Thoracic aorta (tissue), 2 donors: ENCODE results near the gene MVK. TPM values are rescaled to one million over a fixed set of nuclear protein-coding genes. Genes with fewer than 3 reads are reported as not detected.

Experiments used
- ATAC-seq: fragments of 150-250 bp; one replicate; pipeline ENCODE4 v1.8.0; 2017; ENCODE audit warnings: low read depth; ENCODE audit not compliant: insufficient number of reproducible peaks, low FRiP score
- DNase-seq: peaks from one replicate; pipeline ENCODE4 v3.0.0-alpha.2; 2020; ENCODE audit warnings: low spot score
- H3K27ac ChIP-seq, 2 donors: fragments of 200-600 bp; sonication (generic); 1 replicate in 1 of 2; 2 replicates in 1 of 2; pipeline ENCODE4 v1.5.1; 2016; ENCODE audit warnings: mild to moderate bottlenecking in 2 of 2, moderate library complexity in 2 of 2
- H3K27me3 ChIP-seq: fragments of 200-600 bp; sonication (generic); replicated peaks from 2 replicates; pipeline ENCODE4 v1.6.0; 2016; ENCODE audit warnings: mild to moderate bottlenecking; ENCODE audit not compliant: insufficient read depth
- H3K36me3 ChIP-seq: fragments of 200-600 bp; sonication (generic); one replicate; pipeline ENCODE4 v1.5.1; 2016
- H3K4me1 ChIP-seq, 2 donors: fragments of 200-600 bp; sonication (generic); 1 replicate in 1 of 2; 2 replicates in 1 of 2; pipeline versions ENCODE4 v1.5.1 to v1.6.0; 2016; ENCODE audit warnings: low read depth in 2 of 2, mild to moderate bottlenecking in 1 of 2; ENCODE audit not compliant: control insufficient read depth in 1 of 2
- H3K4me3 ChIP-seq: fragments of 200-600 bp; sonication (generic); 2 replicates; pipeline ENCODE4 v1.5.1; 2016; ENCODE audit warnings: mild to moderate bottlenecking
- H3K9me3 ChIP-seq: fragments of 200-600 bp; sonication (generic); 2 replicates; pipeline ENCODE4 v1.5.1; 2016
- total RNA-seq, 2 donors: library from RNA; depleted of rRNA; stranded (reverse); fragments of >200 nt; gene quantifications; one replicate each; pipeline versions ENCODE4 v1.1.0 to v1.2.3, GENCODE V29; 2016
- TF ChIP-seq, protein P1 (sequence below): fragments of 200-600 bp; sonication (generic); IDR thresholded peaks from one replicate; pipeline ENCODE4 v1.5.1; 2019; ENCODE audit warnings: antibody characterized with exemption

Gene MVK
- total RNA-seq, 2 donors from 2014 or later = 4.7 to 19.0 TPM

DNA sequence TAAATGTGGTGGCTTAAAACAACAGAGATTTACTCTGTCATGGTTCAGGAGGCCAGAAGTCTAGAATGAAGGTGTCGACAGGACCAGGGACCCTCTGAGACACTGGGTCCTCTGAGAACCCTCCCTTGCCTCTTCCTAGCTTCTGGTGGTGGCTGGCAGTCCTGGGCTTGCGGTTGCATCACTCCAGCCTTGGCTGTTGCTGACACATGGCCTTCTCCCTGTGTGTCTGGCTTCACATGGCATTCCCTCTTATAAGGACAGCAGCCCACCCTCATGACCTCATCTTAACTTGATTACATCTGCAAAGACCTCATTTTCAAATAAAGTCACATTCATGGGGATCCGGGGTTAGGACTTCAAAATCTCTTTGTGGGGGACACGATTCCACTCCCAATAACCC, 36.9 kb downstream of the MVK start:
- TF ChIP-seq, protein P1, sequence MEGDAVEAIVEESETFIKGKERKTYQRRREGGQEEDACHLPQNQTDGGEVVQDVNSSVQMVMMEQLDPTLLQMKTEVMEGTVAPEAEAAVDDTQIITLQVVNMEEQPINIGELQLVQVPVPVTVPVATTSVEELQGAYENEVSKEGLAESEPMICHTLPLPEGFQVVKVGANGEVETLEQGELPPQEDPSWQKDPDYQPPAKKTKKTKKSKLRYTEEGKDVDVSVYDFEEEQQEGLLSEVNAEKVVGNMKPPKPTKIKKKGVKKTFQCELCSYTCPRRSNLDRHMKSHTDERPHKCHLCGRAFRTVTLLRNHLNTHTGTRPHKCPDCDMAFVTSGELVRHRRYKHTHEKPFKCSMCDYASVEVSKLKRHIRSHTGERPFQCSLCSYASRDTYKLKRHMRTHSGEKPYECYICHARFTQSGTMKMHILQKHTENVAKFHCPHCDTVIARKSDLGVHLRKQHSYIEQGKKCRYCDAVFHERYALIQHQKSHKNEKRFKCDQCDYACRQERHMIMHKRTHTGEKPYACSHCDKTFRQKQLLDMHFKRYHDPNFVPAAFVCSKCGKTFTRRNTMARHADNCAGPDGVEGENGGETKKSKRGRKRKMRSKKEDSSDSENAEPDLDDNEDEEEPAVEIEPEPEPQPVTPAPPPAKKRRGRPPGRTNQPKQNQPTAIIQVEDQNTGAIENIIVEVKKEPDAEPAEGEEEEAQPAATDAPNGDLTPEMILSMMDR = no peak
- no peak for ATAC-seq
- no peaks in the 10 kb centered on the region for H3K27me3 ChIP-seq

DNA sequence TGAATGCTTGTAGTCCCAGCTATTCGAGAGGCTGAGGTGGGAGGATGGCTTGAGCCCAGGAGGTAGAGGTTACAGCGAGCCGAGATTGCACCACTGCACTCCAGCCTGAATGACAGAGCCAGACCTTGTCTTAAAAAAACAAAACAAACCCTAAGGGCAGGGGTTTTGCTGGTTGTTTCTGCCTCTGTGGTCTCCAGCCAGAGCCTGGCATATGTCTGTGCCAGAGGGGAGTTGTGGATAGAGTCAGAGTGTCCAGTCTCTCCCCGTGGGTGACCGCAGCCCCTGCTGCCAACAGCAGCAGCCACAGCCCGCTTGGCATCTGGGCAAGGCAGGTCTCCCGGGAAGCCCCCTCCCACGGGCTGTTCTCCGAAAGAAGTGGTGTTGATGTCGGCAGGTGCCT, 37.6 kb downstream of the MVK start:
- H3K9me3 ChIP-seq = no peaks in the 10 kb centered on the region
- H3K4me1 ChIP-seq = peaks cover 0 to 7% of the 10 kb centered on the region in 2 donors
- no peaks in the 10 kb centered on the region for H3K36me3 ChIP-seq
- DNase-seq = no peak
- no peaks in the 10 kb centered on the region for H3K27me3 ChIP-seq
- ATAC-seq = no peak
- no peak overlapping the region for H3K4me3 ChIP-seq
- TF ChIP-seq, protein P1 = no peak
- no peak overlapping the region for H3K27ac ChIP-seq

More for the DNA sequence above, 36.9 kb downstream of the MVK start:
- Histone ChIP-seq H3K4me3 (no peak overlapping the region), H3K9me3 (no peaks in the 10 kb centered on the region), H3K4me1 (peaks cover 0 to 7% of the 10 kb centered on the region in 2 donors), H3K27ac (no peak overlapping the region), H3K36me3 (no peaks in the 10 kb centered on the region)
- no peak for DNase-seq

DNA sequence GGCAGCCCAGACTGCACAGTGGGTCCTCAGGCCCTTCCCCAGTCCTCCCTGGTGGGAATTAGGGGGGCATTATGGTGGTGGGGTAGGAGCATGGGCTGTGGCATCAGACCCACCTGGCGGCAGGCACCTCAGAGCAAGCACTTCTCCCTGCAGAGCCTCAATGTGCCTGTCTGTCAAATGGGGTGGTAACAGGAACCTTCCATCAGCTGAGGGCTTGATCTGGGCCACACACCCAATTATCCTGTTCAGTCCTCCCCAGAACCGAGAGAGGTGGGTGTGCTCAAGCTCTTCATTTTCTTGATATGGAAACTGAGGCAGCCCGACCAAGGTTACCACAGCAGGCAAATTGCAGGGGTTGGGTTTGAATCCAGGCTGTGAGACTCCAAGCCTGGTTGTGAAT, 38.4 kb downstream of the MVK start:
- H3K9me3 ChIP-seq = no peaks in the 10 kb centered on the region
- TF ChIP-seq, protein P1 = no peak
- H3K27ac ChIP-seq = no peak overlapping the region
- ATAC-seq (no peak), DNase-seq (no peak)
- no peak overlapping the region for H3K4me3 ChIP-seq
- H3K4me1 ChIP-seq = peaks cover 0 to under 1% of the 10 kb centered on the region in 2 donors
- no peaks in the 10 kb centered on the region for H3K36me3 ChIP-seq
- no peaks in the 10 kb centered on the region for H3K27me3 ChIP-seq

DNA sequence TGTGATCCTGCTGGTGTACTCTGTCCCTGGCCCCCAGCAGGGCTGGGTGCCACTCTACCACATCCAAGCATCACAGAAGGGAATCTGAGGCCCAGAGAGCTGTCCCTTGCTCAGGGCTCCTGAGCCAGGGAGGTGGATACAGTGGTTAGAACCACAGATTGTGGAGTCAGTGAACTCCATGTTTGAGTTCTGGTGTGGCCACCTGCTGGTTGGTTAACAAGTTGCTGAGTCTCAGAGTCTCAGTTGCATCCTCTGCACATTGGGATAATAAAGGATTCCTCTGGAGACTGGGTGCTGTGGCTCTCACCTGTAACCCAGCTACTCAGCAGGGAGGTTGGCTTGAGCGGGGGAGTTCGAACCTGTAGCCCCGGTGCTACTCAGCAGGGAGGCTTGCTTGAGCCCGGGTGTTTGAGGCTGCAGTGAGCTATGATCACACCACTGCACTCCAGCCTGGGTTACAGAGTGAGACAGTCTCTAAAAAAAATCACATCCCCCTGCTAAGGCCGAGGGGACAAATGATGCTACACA, 39.4 kb downstream of the MVK start:
- H3K27me3 ChIP-seq = no peaks in the 10 kb centered on the region
- DNase-seq = no peak
- H3K4me1 ChIP-seq = no peaks in the 10 kb centered on the region
- TF ChIP-seq, protein P1 = no peak
- H3K27ac ChIP-seq = no peak overlapping the region
- ATAC-seq = no peak
- no peaks in the 10 kb centered on the region for H3K36me3 ChIP-seq
- H3K9me3 ChIP-seq = no peaks in the 10 kb centered on the region
- no peak overlapping the region for H3K4me3 ChIP-seq

DNA sequence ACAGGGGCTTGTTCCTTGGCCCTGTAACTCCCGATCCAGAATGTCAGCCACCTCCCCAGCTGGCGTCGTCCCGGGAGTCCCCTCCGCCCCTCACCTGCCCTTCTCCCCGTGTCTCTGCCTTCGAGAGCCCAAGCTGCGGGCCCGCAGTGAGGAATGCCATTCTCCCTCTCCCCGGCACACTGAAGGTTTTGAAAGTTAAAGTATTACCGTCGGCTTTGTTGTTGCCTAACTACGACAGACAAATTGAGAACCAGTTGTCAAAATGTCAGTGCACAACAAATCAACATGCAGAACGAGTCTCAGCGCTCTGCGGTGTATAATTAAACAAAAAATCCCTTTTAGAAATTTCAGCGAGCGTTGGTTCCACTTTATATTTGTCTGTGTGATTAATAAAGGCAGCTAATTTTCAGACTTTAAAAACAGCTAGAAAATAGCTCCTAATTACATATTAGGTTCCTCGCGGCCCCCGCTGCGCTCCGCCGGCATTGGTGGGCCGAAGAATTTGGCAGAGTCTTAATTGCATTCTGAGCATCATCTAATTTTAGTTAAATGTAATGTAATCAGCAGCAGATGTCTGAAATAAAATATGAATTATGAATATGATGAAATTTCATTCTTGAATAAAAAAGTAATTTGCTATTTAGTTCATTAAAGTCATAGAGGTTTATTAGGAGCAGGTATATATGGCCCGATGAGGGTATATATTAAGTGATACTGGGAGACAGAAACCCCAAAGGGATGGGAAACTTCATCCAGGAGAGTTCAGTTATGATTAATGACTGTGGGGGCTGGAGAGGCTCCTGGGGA, 40.3 kb downstream of the MVK start:
- no peaks in the 10 kb centered on the region for H3K27me3 ChIP-seq
- H3K4me1 ChIP-seq = no peaks in the 10 kb centered on the region
- ATAC-seq = no peak

More for the DNA sequence above, 40.3 kb downstream of the MVK start:
- Histone ChIP-seq H3K9me3 (no peaks in the 10 kb centered on the region), H3K4me3 (no peak overlapping the region), H3K27ac (no peak overlapping the region), H3K36me3 (no peaks in the 10 kb centered on the region)
- TF ChIP-seq, protein P1 = no peak
- no peak for DNase-seq
